Vagina (tissue), 2 donors: ENCODE data around the gene THRAP3.

ENCODE experiments used
- CTCF ChIP-seq, 3 experiments: fragments of 450-650 bp in 2 of 3; fragments of 200-600 bp in 1 of 3; sonication (generic) in 1 of 3; IDR thresholded peaks; one replicate each; pipeline ENCODE4 v1.5.1; 2017 to 2019; ENCODE audit warnings: antibody characterized with exemption in 3 of 3, mild to moderate bottlenecking in 2 of 3, moderate library complexity in 2 of 3
- POLR2AphosphoS5 ChIP-seq, 2 donors: sonication (generic); formaldehyde crosslinking; IDR thresholded peaks; one replicate each; pipeline ENCODE4 v1.9.0; 2017; ENCODE audit warnings: antibody characterized with exemption in 2 of 2, mild to moderate bottlenecking in 2 of 2, low read depth in 1 of 2; ENCODE audit not compliant: insufficient read depth in 1 of 2

- TF ChIP-seq CTCF (IDR thresholded peaks at IDR 0.05) (no peak), POLR2AphosphoS5 (IDR thresholded peaks at IDR 0.05; ENCODE audit: insufficient read depth in 1 of 2, low read depth in 1 of 2) (no peak)
These were observed 41.5 kb upstream of the THRAP3 start for GRCh38 chr1:36182734-36183133.
